ENCODE results near the gene NOL3. TPM values are rescaled to one million over a fixed set of nuclear protein-coding genes. Genes with fewer than 3 reads are reported as not detected.

Gene NOL3
- total RNA-seq (2014; rRNA removed; shearing (Covaris generic)): 35.3 and 38.1 TPM in 2 replicates

GRCh38 chr16:67170168-67170948, at the start of gene NOL3:
NOL3 (plus strand) TSS chr16:67170538.

DNA sequence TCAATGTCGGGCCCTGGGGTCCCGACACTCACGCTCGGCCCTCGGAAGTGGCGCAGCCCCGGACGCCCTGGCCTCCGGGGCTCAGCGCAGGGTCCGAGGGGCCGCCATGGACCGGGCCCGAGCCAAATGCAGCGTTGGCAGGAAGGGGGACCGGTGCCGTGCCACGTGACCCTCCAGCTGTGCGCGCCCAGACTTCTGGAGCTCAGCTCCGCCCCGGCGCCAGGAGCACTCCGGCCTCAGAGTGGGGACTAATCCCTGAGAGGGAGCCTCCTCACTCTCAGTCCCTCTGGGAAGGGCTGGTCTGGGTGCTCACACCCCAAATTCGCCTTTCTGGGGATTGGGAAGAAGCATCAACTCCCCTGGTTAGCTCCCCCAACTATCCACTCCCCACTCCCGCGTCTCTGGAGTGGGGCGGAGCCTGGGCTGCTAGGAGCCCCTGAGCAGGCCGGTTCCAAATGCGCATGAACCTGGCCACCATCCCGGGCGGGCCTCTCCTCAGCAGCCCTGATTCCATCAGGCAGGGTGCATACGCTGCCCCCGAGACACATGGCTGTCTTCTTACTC, 19.4 kb upstream of the NOL3 start, which contains the start of gene B3GNT9:
Gene B3GNT9, minus strand, starts transcription at position 166 of the 564 bp plus-strand sequence. CDS start 513 bp downstream, outside the sequence.

GRCh38 chr16:67164599-67165061, 5.7 kb upstream of the NOL3 start, which contains the start of gene HSF4:
HSF4 (plus strand) TSS chr16:67164745; CDS start chr16:67164812, 67 bp downstream.

DNA sequence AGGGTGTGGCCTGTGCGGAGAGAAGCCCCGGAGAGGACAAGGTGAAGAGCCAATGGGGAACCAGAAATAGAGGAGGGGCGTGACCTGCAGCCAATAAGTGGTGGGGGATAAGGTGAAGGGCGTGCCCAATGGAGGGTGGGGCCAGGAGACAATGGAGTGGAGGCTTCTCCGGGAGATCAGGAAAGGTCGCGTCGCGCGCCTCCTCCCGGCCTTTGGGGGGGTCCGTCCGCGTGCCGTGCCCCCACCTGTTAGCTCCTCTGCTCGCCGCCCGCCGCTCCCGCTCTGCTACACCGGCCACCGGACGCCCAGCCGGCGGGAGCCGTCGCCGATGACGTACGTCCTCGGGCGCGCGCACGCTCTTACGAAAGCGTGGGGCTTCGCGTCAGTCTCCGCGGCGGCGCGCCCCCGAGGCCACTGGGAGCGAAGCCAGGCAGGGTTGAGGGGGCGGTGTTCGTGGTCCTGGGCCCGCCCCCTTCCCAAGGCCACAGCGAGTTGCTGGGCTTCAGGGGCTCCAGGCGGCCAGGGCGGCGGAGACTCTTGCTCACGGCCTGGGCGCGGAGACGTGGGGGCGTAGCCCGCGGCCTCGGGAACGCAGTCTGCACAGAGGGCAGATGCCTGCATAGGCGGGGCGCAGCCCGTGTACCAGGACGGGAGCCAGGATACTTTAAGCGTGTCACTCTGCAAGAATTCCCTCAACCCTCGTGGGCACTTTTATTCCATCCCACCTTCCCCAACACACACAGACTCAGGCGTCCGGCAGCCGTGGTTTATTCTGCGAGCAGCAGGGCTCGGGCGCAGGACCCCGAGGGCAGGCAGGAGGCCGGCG, 13.5 kb downstream of the NOL3 start, which contains the start of gene MATCAP1:
Gene MATCAP1, minus strand, starts transcription at position 337 of the 826 bp plus-strand sequence. CDS start 3,353 bp downstream, outside the sequence.

GRCh38 chr16:67190041-67190440, 19.7 kb downstream of the NOL3 start, which contains the start of gene EXOC3L1:
EXOC3L1 (minus strand) TSS chr16:67190136; CDS start chr16:67189676, 460 bp downstream.

DNA sequence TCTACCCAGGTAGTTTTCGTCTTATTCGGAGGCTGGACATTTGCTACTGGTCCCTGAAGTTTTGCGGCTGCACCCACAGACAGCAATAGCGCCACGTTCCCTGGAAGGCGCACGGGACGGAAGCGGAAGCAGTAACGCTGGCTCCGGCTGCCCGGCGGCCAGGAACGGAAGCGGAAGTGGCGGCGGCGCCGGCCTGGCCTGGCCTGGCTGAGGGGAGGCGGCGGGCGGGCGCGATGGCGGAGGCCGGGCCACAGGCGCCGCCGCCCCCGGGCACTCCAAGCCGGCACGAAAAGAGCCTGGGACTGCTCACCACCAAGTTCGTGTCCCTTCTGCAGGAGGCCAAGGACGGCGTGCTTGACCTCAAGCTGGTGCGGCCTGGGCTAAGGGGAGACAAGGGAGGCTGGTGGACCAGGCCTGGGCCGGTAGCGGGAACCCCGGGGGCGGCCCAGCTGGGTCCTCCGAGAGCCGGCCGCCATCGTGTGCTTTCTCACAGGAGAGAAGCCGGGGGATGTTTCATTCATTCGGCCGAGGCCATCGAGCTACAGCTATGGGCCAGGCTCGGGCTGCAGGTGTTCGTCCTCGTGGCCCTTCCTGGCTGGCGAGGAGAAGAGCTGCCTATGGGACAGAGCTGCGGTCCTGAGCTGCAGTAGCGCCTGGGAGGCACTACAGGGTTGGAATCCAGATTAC, 21.8 kb downstream of the NOL3 start, which contains the start of gene E2F4:
Gene E2F4, plus strand, starts transcription at position 161 of the 687 bp plus-strand sequence. Its CDS starts 73 bp downstream, at position 234.

GRCh38 chr16:67199011-67199807, 28.9 kb downstream of the NOL3 start, which contains the start of gene ELMO3:
ELMO3 (plus strand) TSS chr16:67199131; CDS start chr16:67199327, 196 bp downstream.

Small RNA genes lying within 50 kb of the gene (small RNA-seq; reads per million reads assigned to genes)
- gene MIR328: 0.33 reads per million

Other genes starting within 250 kb of the NOL3 start
- gene RRAD, start 245.0 kb upstream of the NOL3 start, total RNA-seq (2014; rRNA removed; shearing (Covaris generic)): 0.11 and 0.68 TPM in 2 replicates
- gene CIAO2B, start 236.1 kb upstream of the NOL3 start, total RNA-seq (2014; rRNA removed; shearing (Covaris generic)): 255 and 274 TPM in 2 replicates
- 31.8 and 39.1 TPM in 2 replicates for gene CES2, start 235.0 kb upstream of the NOL3 start, total RNA-seq (2014; rRNA removed; shearing (Covaris generic))
- gene CES3, start 209.3 kb upstream of the NOL3 start, total RNA-seq (2014; rRNA removed; shearing (Covaris generic)): 1.3 and 4.5 TPM in 2 replicates
- 0.72 TPM in 1 of 2 replicates, not detected in the other for gene CES4A, start 181.9 kb upstream of the NOL3 start, total RNA-seq (2014; rRNA removed; shearing (Covaris generic))
- 123 and 128 TPM in 2 replicates for gene CBFB, start 141.4 kb upstream of the NOL3 start, total RNA-seq (2014; rRNA removed; shearing (Covaris generic))
- gene PHAF1, start 60.6 kb upstream of the NOL3 start, total RNA-seq (2014; rRNA removed; shearing (Covaris generic)): 8.0 and 10.1 TPM in 2 replicates
- gene B3GNT9, start 19.5 kb upstream of the NOL3 start, total RNA-seq (2014; rRNA removed; shearing (Covaris generic)): 0.42 and 0.45 TPM in 2 replicates
- gene TRADD, start 10.6 kb upstream of the NOL3 start, total RNA-seq (2014; rRNA removed; shearing (Covaris generic)): 9.9 and 11.5 TPM in 2 replicates
- gene FBXL8, start 10.6 kb upstream of the NOL3 start, total RNA-seq (2014; rRNA removed; shearing (Covaris generic)): 9.3 and 17.5 TPM in 2 replicates
- gene HSF4, start 5.8 kb upstream of the NOL3 start, total RNA-seq (2014; rRNA removed; shearing (Covaris generic)): 16.1 and 23.6 TPM in 2 replicates
- gene MATCAP1, start 13.4 kb downstream of the NOL3 start, total RNA-seq (2014; rRNA removed; shearing (Covaris generic)): 24.4 and 25.3 TPM in 2 replicates
- gene EXOC3L1, start 19.6 kb downstream of the NOL3 start, total RNA-seq (2014; rRNA removed; shearing (Covaris generic)): 0.13 TPM in 1 of 2 replicates, not detected in the other
- 175 and 180 TPM in 2 replicates for gene E2F4, start 21.6 kb downstream of the NOL3 start, total RNA-seq (2014; rRNA removed; shearing (Covaris generic))
- 1.6 and 3.5 TPM in 2 replicates for gene ELMO3, start 28.6 kb downstream of the NOL3 start, total RNA-seq (2014; rRNA removed; shearing (Covaris generic))
- 56.0 and 80.0 TPM in 2 replicates for gene TMEM208, start 56.6 kb downstream of the NOL3 start, total RNA-seq (2014; rRNA removed; shearing (Covaris generic))
- gene FHOD1, start 76.9 kb downstream of the NOL3 start, total RNA-seq (2014; rRNA removed; shearing (Covaris generic)): 46.7 and 52.4 TPM in 2 replicates
- gene SLC9A5, start 78.4 kb downstream of the NOL3 start, total RNA-seq (2014; rRNA removed; shearing (Covaris generic)): 2.5 and 2.9 TPM in 2 replicates
- 23.7 and 26.2 TPM in 2 replicates for gene PLEKHG4, start 109.0 kb downstream of the NOL3 start, total RNA-seq (2014; rRNA removed; shearing (Covaris generic))
- gene KCTD19, start 156.2 kb downstream of the NOL3 start, total RNA-seq (2014; rRNA removed; shearing (Covaris generic)): not detected in 2 replicates
- gene LRRC36, start 156.3 kb downstream of the NOL3 start, total RNA-seq (2014; rRNA removed; shearing (Covaris generic)): not detected in 2 replicates
- gene TPPP3, start 223.0 kb downstream of the NOL3 start, total RNA-seq (2014; rRNA removed; shearing (Covaris generic)): 0.64 and 1.7 TPM in 2 replicates
- 1.4 TPM in 1 of 2 replicates, not detected in the other for gene ZDHHC1, start 245.9 kb downstream of the NOL3 start, total RNA-seq (2014; rRNA removed; shearing (Covaris generic))

All from A375 (cell line).